Fibroblast of mammary gland (primary cell): ENCODE results near the gene CCT2.

Experiments used
- DNase-seq: peaks from one replicate; pipeline ENCODE4 v3.0.0-alpha.2; 2010; ENCODE audit warnings: low read depth
- H3K4me3 ChIP-seq: 2 replicates; pipeline ENCODE4 v1.5.1; 2011; ENCODE audit warnings: low read depth, mild to moderate bottlenecking, low read length, moderate library complexity; ENCODE audit not compliant: control insufficient read depth
- TF ChIP-seq, protein P1 (sequence below): conservative IDR thresholded peaks from 2 replicates; pipeline ENCODE4 v1.5.1; 2011; ENCODE audit warnings: low read depth, low read length, inconsistent platforms; ENCODE audit not compliant: control insufficient read depth, insufficient read depth

The CCT2 gene

GRCh38 chr12:69569236-69569635 lies 16.0 kb upstream of the CCT2 start:
- TF ChIP-seq, protein P1, sequence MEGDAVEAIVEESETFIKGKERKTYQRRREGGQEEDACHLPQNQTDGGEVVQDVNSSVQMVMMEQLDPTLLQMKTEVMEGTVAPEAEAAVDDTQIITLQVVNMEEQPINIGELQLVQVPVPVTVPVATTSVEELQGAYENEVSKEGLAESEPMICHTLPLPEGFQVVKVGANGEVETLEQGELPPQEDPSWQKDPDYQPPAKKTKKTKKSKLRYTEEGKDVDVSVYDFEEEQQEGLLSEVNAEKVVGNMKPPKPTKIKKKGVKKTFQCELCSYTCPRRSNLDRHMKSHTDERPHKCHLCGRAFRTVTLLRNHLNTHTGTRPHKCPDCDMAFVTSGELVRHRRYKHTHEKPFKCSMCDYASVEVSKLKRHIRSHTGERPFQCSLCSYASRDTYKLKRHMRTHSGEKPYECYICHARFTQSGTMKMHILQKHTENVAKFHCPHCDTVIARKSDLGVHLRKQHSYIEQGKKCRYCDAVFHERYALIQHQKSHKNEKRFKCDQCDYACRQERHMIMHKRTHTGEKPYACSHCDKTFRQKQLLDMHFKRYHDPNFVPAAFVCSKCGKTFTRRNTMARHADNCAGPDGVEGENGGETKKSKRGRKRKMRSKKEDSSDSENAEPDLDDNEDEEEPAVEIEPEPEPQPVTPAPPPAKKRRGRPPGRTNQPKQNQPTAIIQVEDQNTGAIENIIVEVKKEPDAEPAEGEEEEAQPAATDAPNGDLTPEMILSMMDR, result no peak
- H3K4me3 ChIP-seq, result no peak overlapping the region
- DNase-seq, result peak; percentile 77

DNA sequence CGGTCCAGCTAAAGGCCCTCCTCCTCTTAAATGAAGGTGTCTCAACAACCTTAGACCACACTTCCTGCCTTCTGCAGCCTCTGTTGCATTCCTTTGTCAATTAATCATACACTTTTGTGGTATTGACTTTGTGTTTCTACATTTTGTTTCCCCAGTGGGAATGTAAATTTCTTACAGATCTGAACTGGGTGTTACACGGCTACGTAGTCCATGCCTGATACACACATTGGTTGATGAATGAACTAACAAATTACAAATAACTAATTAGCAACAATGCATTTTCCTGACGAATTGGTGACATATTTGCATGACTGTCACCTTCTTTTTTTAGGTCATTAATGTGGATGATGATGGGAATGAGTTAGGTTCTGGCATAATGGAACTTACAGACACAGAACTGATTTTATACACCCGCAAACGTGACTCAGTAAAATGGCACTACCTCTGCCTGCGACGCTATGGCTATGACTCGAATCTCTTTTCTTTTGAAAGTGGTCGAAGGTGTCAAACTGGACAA lies 15.2 kb upstream of the CCT2 start:
- peak; percentile 22 for DNase-seq
- TF ChIP-seq, protein P1, result no peak

GRCh38 chr12:69570545-69571399 lies 14.5 kb upstream of the CCT2 start:
- TF ChIP-seq, protein P1, result peak; percentile 87
- H3K4me3 ChIP-seq, result no peak overlapping the region
- DNase-seq, result peak; percentile 77

More for the DNA sequence above, 15.2 kb upstream of the CCT2 start:
- no peak overlapping the region for H3K4me3 ChIP-seq

DNA sequence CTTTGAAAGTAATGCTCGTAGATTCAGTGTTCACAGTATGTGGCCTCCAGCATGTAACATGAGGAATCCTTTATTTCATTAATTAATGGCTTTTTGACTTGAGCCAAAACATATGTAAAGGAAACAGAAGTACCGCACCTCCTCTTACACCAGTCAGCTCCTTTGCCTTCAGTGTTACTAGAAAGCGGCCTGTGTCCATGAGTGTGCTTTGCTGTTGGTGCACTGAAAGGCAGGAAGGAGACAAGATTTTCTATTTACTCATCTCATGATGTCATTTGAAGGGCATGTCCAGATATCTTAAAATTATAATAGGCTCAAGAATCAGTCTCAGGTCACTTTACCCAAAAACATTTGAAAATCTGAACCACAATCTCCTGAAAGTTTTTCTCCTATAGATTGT lies 9.9 kb upstream of the CCT2 start:
- TF ChIP-seq, protein P1, result no peak
- H3K4me3 ChIP-seq, result no peak overlapping the region
- DNase-seq, result no peak

- DNase-seq, result no peak
- TF ChIP-seq, protein P1, result no peak
- no peak overlapping the region for H3K4me3 ChIP-seq
Measured at GRCh38 chr12:69578283-69578682, 7.0 kb upstream of the CCT2 start.

- TF ChIP-seq, protein P1, result no peak
- no peak overlapping the region for H3K4me3 ChIP-seq
- no peak for DNase-seq
Measured at GRCh38 chr12:69579029-69579428, 6.2 kb upstream of the CCT2 start.
